Activated CD8-positive, alpha-beta memory T cell treated with anti-CD3 and anti-CD28 coated beads, Interleukin-2, amount 50 U/mL, for 24 hours (primary cell): ENCODE measurements around the gene NXNL2.

Experiments
- DNase-seq: peaks from one replicate; pipeline ENCODE4 v3.0.0-alpha.2; 2020; ENCODE audit errors: extremely low read depth

NXNL2 gene

GRCh38 chr9:88534456-88535225, at the start of gene NXNL2:
Gene NXNL2 (plus strand): TSS chr9:88535178. CDS start chr9:88535435, 257 bp downstream.
- peak; percentile 14 for DNase-seq

- DNase-seq, result no peak
Measured at GRCh38 chr9:88488166-88488565, 46.8 kb upstream of the NXNL2 start.

DNA sequence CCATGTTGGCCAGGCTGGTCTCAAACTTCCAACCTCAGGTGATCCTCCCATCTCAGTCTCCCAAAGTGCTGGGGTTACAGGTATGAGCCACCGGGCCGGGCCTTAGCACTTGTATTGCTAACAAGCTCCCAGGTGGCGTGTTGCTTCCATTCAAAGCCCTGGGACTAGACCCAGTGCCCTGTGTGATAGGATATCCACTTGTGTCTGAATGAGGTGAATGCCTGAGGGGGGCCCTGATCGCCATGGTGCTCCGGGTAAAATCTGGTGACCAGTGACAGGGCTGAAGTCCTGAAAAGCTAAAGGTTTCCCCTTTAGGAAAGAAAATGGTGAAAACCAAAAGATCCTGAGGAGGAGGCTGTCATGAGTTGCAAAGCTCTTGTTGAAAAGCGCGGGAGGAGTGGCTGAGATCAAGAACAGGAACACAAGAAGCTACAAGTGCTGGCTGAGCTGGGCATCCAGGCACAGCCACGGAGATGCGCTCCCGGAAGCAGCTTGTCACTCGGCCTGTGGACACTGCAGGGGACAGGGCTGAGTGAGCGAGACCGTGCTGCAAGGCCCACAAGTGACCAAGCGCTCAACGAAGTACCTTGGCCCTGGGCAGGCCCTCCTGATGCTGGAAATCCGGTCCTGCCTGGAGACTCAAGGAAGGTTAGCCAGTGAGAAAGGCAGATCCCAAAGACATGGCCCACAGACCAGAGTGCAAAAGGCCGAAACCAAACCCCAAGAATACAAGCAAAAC, 39.8 kb upstream of the NXNL2 start:
- DNase-seq, result no peak

GRCh38 chr9:88497224-88497623, 37.8 kb upstream of the NXNL2 start:
- DNase-seq, result no peak

DNA sequence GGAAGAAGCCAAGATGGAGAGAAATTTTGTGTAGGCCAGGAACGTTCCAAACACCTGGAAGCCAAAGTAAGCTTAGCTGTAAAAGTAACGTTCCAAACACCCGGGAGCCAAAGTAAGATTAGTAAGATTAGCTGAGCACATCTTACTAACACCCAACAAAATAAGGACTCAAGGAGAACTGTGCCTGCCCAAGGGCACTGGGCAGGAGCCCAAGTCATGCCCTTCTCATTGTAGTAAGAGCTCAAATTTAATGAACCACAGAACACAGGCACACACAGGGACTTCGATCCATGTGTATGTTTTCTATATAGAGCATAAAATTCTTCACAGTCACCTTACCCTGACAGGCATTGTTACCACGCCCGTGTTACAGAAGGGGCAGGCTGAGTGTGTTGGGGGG, 36.1 kb upstream of the NXNL2 start:
- DNase-seq, result no peak

- no peak for DNase-seq
Measured at GRCh38 chr9:88501086-88501485, 33.9 kb upstream of the NXNL2 start.

DNA sequence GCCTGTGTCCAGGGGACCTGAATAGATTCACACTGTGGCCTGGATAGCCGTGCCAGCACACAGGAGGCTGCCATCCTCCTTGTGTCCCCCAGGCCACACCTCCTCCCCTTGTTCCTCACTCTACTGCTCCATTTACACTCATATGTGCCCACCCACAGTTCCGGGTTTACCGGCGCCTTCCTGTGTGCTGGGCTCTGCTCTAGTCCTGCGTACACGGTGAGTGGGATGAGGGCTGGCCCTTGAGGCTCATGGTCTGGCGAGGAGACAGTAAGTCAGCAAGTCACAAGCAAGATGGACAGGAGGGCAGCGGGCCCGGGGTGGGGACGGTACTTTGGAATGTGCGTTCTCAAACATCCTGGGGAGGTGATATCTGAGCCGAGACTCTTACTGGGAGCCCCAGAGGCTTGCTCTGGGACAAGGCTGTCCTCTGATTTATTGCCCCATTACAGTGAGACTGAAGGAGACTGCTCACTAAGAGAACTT, 32.4 kb upstream of the NXNL2 start:
- DNase-seq, result no peak

GRCh38 chr9:88503081-88503844, 31.7 kb upstream of the NXNL2 start:
- no peak for DNase-seq

DNA sequence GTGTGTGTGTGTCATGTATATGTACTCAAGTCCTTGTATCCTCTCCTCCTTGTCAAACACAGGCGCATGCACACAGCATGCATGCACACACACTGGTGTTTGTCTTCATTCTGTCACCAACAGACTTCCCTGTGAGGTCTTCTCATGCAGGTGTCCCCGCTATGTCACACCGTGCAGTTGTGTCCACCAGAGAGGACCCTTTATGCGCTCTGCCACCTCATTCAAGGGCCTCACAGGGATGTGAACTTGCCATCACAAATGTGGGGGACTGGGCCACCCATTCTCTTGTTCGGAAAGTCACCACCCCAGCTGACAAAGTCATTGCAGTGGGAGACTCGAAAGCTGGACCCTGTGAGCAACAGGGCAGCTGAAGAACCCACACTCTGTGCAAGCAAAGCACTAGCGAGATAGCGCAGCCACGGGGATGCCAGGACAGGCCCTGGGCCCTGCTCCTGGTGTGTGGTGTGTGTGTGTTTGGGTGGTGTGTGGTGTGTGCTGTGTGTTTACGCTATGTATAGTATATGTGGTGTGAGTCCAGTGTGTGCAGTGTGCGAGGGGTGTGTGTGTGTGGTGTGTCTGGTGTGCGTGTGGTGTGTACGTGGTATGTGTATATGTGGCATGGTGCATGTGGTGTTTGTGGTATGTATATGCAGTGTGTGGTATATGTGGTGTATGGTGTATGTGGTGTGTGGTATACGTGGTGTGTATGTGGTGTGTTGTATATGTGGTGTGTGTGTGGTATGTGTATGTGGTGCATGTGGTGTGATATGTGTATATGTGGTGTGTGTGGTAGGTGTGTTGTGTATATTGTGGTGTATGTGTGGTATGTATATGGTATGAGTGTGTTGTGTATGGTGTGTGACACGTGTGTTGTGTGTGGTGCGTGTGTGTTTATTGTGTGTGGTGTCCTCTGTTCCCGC, 30.9 kb upstream of the NXNL2 start:
- no peak for DNase-seq

DNA sequence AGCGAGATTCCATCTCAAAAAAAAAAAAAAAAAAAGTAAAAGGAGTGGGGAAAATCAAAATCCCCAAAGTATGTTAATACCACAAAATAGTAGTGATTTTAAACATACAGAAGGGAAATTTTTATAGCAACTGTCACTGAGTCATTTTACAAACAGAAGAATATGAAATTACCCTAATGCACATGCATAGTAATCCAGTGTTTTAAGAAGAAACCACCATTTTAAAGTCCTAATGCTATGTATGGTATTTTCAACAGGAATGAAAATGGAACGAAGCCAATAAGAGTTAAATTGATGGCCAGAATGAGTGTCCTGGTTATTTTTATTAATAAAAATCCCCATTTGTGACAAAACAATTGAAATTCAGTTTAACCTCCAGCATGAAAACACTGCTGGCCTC, 26.7 kb upstream of the NXNL2 start:
- no peak for DNase-seq

GRCh38 chr9:88511906-88512305, 23.1 kb upstream of the NXNL2 start:
- DNase-seq, result no peak

- no peak for DNase-seq
Measured at GRCh38 chr9:88514247-88514646, 20.7 kb upstream of the NXNL2 start.

DNA sequence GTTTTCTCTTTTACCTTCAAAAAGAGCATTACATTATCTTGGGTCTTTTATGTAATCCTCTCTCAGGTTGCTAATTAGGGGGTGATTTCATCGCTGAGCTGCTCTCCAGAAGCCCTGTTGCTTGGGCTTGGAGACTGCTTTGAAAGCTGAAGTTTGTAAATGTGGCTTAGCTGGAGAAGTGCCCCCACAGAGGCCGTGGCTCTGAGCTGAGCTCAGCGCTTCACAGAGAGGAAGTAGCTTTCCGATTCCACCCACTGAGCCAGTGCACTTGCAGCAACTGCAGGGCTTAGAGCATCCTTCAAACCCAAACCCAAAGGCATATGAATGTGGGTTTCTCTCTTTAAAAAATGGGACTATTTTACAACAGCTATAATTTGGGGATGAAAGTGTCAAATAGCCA, 13.7 kb upstream of the NXNL2 start:
- no peak for DNase-seq

GRCh38 chr9:88522360-88522759, 12.6 kb upstream of the NXNL2 start:
- no peak for DNase-seq

- no peak for DNase-seq
Measured at GRCh38 chr9:88523056-88523455, 11.9 kb upstream of the NXNL2 start.

GRCh38 chr9:88524911-88525310, 10.1 kb upstream of the NXNL2 start:
- no peak for DNase-seq

- DNase-seq, result no peak
Measured at GRCh38 chr9:88527618-88528017, 7.4 kb upstream of the NXNL2 start.

DNA sequence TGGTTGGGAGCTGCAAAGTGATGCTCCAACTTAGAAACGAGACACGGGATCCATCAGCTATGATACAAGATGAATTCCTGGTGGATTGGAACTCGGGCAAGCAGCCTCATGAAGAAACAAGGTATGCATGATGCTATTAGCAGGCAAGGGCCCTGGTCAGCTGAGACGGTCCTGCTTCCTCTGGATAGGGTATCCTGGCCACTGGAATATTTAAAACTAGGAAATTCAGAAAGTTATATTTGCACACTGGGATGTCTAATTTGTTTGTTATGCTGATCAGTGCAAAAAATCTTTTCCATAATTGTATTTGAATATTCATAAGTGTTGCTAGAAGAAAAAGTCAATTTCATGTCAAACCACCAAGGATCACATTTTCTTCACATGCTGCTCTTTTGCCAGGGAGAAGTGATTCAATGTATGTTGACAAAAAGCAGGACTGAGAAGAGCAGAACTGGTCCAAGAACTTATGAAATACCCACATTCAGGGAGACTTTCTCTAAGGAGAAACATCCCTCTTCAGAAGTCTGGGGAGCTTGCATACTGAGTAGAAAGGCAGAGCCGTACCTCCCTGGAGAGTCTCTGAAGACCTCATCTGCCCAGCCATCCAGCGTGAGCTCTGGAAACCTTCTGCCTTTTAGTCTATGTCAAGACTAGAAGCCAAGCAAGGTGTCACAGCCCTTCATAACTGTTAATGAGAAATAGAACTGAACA, 6.7 kb upstream of the NXNL2 start:
- no peak for DNase-seq

- no peak for DNase-seq
Measured at GRCh38 chr9:88529496-88529895, 5.5 kb upstream of the NXNL2 start.

DNA sequence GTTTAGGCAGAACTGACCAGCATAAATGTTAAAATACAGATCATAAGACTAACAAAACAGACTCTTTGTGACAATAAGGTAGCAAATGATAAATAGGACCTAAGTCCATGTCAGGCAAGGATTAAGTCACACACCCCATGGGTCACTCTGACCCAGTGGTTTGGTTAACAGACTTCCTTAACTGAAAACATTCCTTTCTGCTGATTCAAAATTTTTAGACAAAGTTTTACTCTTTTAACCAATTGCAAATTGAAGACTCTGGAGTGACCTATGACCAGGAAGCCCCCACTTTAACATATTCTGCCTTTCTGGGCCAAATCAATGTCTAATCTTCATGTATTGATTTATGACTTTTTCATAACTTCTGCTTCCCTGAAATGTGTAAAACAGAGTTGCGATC, 4.9 kb upstream of the NXNL2 start:
- no peak for DNase-seq
